A549 (cell line): ENCODE measurements around the gene VWA5B2. TPM values are rescaled to one million over a fixed set of nuclear protein-coding genes. Genes with fewer than 3 reads are reported as not detected.

Experiments
- ATAC-seq, 2 experiments: fragments of 200-7000 bp in 1 of 2; fragments of >200 bp in 1 of 2; cut with Nextera tagmentation in 1 of 2; cut with Tn5 transposase in 1 of 2; 3 replicates each; pipeline versions ENCODE4 v1.8.0 to v1.9.1; 2018 to 2020; ENCODE audit warnings: mild to moderate bottlenecking in 1 of 2, moderate library complexity in 1 of 2
- CTCF ChIA-PET: fragments of 300-600 bp; sonication (Branson Sonifier 250); formaldehyde crosslinking; extraction: SDS; loops from one replicate; lab custom pipeline; 2021; ENCODE audit warnings: antibody characterized with exemption, inconsistent platforms; lab: Yijun Ruan, JAX
- POLR2A ChIA-PET: fragments of 350-600 bp; formaldehyde crosslinking; extraction: SDS; loops from one replicate; lab custom pipeline; 2021; ENCODE audit warnings: antibody characterized with exemption, inconsistent platforms; lab: Yijun Ruan, JAX
- DNase-seq, 2 experiments: peaks; one replicate each; pipeline versions ENCODE4 v3.0.0 to v3.0.0-alpha.2; 2011 to 2016; ENCODE audit warnings: low read depth in 1 of 2, low spot score in 1 of 2
- FAIRE-seq: peaks from 2 replicates; lab custom pipeline; 2011; peaks lifted over from hg19 to GRCh38; lab: Jason Lieb, UNC
- H3K27ac ChIP-seq, 2 experiments: fragments of >200 bp; sonication (Bioruptor Twin); formaldehyde crosslinking; 3 replicates each; pipeline ENCODE4 v1.5.1; 2016 to 2017
- H3K4me1 ChIP-seq: fragments of >200 bp; sonication (Bioruptor Twin); formaldehyde crosslinking; 3 replicates; pipeline ENCODE4 v1.6.1; 2016
- H3K4me2 ChIP-seq: fragments of >200 bp; sonication (Bioruptor Twin); formaldehyde crosslinking; 3 replicates; pipeline ENCODE4 v1.6.1; 2016
- H3K4me3 ChIP-seq: fragments of >200 bp; sonication (Bioruptor Twin); formaldehyde crosslinking; 3 replicates; pipeline ENCODE4 v1.5.1; 2016
- H3K9me3 ChIP-seq: fragments of >200 bp; sonication (Bioruptor Twin); formaldehyde crosslinking; 3 replicates; pipeline ENCODE4 v1.6.1; 2016
- CBX2 ChIP-seq: fragments of 200-600 bp; sonication (generic); IDR thresholded peaks from 2 replicates; pipeline ENCODE4 v1.6.1; 2016; ENCODE audit warnings: low read depth, mild to moderate bottlenecking, borderline replicate concordance
- ESRRA ChIP-seq: fragments of 150-350 bp; IDR thresholded peaks from 2 replicates; pipeline ENCODE4 v1.6.1; 2014; ENCODE audit warnings: mild to moderate bottlenecking, low read length, borderline replicate concordance
- FOSB ChIP-seq: fragments of 250-450 bp; sonication (Bioruptor Pico); IDR thresholded peaks from 2 replicates; pipeline ENCODE4 v1.5.0; 2020; ENCODE audit warnings: mild to moderate bottlenecking, moderate library complexity
- FOXS1 ChIP-seq: fragments of 250-450 bp; sonication (Bioruptor Pico); IDR thresholded peaks from 2 replicates; pipeline ENCODE4 v1.5.0; 2020; ENCODE audit warnings: mild to moderate bottlenecking, moderate library complexity
- HDAC2 ChIP-seq: fragments of 200-600 bp; sonication (generic); IDR thresholded peaks from 2 replicates; pipeline ENCODE4 v1.6.1; 2016
- HMGXB4 ChIP-seq: fragments of 250-450 bp; sonication (Bioruptor Pico); IDR thresholded peaks from 2 replicates; pipeline ENCODE4 v1.5.0; 2021; ENCODE audit warnings: mild to moderate bottlenecking, moderate library complexity, borderline replicate concordance
- HOXA7 ChIP-seq: fragments of 250-450 bp; sonication (Bioruptor Pico); IDR thresholded peaks from 2 replicates; pipeline ENCODE4 v1.5.0; 2020; ENCODE audit warnings: mild to moderate bottlenecking, moderate library complexity
- HOXB13 ChIP-seq: fragments of 250-450 bp; sonication (Bioruptor Pico); IDR thresholded peaks from 2 replicates; pipeline ENCODE4 v1.5.0; 2020; ENCODE audit warnings: low read depth, mild to moderate bottlenecking, moderate library complexity
- HOXB5 ChIP-seq: fragments of 250-450 bp; sonication (Bioruptor Pico); IDR thresholded peaks from 2 replicates; pipeline ENCODE4 v1.5.0; 2020; ENCODE audit warnings: mild to moderate bottlenecking, moderate library complexity
- JUNB ChIP-seq: fragments of >200 bp; sonication (Bioruptor Twin); formaldehyde crosslinking; IDR thresholded peaks from 2 replicates; pipeline ENCODE4 v1.6.1; 2016
- KDM5A ChIP-seq: fragments of 200-600 bp; sonication (generic); IDR thresholded peaks from 2 replicates; pipeline ENCODE4 v1.6.1; 2016; ENCODE audit warnings: antibody characterized with exemption, mild to moderate bottlenecking
- MAX ChIP-seq: IDR thresholded peaks from 2 replicates; pipeline ENCODE4 v1.6.1; 2012
- PHF8 ChIP-seq: fragments of 200-600 bp; sonication (generic); IDR thresholded peaks from 2 replicates; pipeline ENCODE4 v1.6.1; 2016; ENCODE audit warnings: low read depth, mild to moderate bottlenecking, antibody characterized with exemption, moderate library complexity, borderline replicate concordance
- POLR2A ChIP-seq: IDR thresholded peaks from 2 replicates; pipeline ENCODE4 v1.6.1; 2012; ENCODE audit warnings: mild to moderate bottlenecking, low read length
- RAD21 ChIP-seq, 2 experiments: fragments of >200 bp in 1 of 2; sonication (Bioruptor Twin) in 1 of 2; formaldehyde crosslinking in 1 of 2; IDR thresholded peaks in 1 of 2; conservative IDR thresholded peaks in 1 of 2; 2 replicates in 1 of 2; 3 replicates in 1 of 2; pipeline ENCODE4 v1.6.1; 2012 to 2018; ENCODE audit warnings: inconsistent platforms in 1 of 2
- RARB ChIP-seq: fragments of 250-450 bp; sonication (Bioruptor Pico); IDR thresholded peaks from 2 replicates; pipeline ENCODE4 v1.8.0; 2021; ENCODE audit warnings: mild to moderate bottlenecking, moderate library complexity
- RNF2 ChIP-seq: fragments of 200-600 bp; sonication (generic); IDR thresholded peaks from 2 replicates; pipeline ENCODE4 v1.6.1; 2016; ENCODE audit warnings: low read depth, mild to moderate bottlenecking, antibody characterized with exemption, moderate library complexity, borderline replicate concordance
- USF2 ChIP-seq: fragments of 450-650 bp; IDR thresholded peaks from 2 replicates; pipeline ENCODE4 v1.6.1; 2014; ENCODE audit warnings: antibody characterized with exemption
- whole genome bisulfite sequencing: methylation state at CpG from one replicate; pipeline ENCODE4 v1.1.6; 2017; ENCODE audit errors: missing lambda C conversion rate; 5-methylcytosine and 5-hydroxymethylcytosine counted together
- polyA plus RNA-seq, 4 experiments: library from polyadenylated mRNA; depleted of rRNA in 3 of 4; stranded (reverse); fragments of >200 nt; fragmentation: RNase III in 1 of 4; extraction: RNeasy Plus Mini Kit Qiagen cat#74134 plus additional on column Dnase treatment in 1 of 4; gene quantifications; 2 replicates in 3 of 4; 3 replicates in 1 of 4; pipeline ENCODE4 v1.2.3, GENCODE V29; 2011 to 2017
- TF ChIP-seq, protein P1 (sequence below): fragments of 150-350 bp; IDR thresholded peaks from 2 replicates; pipeline ENCODE4 v1.6.1; 2014; ENCODE audit warnings: low read depth, mild to moderate bottlenecking, low read length
- TF ChIP-seq, protein P2 (sequence below): fragments of >200 bp; sonication (Bioruptor Twin); formaldehyde crosslinking; IDR thresholded peaks from 3 replicates; pipeline ENCODE4 v1.6.1; 2016
- TF ChIP-seq, protein P3 (sequence below): fragments of 200-600 bp; sonication (generic); IDR thresholded peaks from 2 replicates; pipeline ENCODE4 v1.6.1; 2016; ENCODE audit warnings: antibody characterized with exemption, mild to moderate bottlenecking, moderate library complexity
- TF ChIP-seq, protein P4 (sequence below): IDR thresholded peaks from 2 replicates; pipeline ENCODE4 v1.6.1; 2012

VWA5B2 gene
- polyA plus RNA-seq, 2 of the 4 experiments (the other 2 are of a cell fraction): 0.37 to 0.48 TPM

DNA sequence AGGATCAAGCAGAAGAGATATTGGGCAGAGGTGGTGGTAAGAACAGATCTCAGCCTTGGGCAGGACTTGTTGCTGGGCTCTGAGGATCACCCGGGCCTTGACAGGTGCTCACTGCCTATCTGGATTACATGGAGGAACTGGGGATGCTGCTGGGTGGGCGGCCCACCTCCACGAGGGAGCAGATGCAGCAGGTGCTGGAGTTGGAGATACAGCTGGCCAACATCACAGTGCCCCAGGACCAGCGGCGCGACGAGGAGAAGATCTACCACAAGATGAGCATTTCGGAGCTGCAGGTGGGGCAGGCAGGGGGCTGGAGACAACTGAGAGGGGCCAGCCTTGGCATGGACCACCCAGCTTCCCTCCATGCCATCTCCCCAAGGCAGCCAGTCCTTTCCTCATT is 54.3 kb downstream of the VWA5B2 start:
- no peak for FAIRE-seq
- TF ChIP-seq HOXA7: no peak
- TF ChIP-seq JUNB: no peak
- TF ChIP-seq RARB (CRISPR knock-in tag): no peak
- no peak for TF ChIP-seq POLR2A
- TF ChIP-seq FOSB (CRISPR knock-in tag): no peak
- no peak for TF ChIP-seq HOXB5
- TF ChIP-seq, protein P1, sequence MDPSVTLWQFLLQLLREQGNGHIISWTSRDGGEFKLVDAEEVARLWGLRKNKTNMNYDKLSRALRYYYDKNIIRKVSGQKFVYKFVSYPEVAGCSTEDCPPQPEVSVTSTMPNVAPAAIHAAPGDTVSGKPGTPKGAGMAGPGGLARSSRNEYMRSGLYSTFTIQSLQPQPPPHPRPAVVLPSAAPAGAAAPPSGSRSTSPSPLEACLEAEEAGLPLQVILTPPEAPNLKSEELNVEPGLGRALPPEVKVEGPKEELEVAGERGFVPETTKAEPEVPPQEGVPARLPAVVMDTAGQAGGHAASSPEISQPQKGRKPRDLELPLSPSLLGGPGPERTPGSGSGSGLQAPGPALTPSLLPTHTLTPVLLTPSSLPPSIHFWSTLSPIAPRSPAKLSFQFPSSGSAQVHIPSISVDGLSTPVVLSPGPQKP: no peak
- TF ChIP-seq HDAC2: no peak
- TF ChIP-seq FOXS1 (CRISPR knock-in tag): no peak
- TF ChIP-seq, protein P2, sequence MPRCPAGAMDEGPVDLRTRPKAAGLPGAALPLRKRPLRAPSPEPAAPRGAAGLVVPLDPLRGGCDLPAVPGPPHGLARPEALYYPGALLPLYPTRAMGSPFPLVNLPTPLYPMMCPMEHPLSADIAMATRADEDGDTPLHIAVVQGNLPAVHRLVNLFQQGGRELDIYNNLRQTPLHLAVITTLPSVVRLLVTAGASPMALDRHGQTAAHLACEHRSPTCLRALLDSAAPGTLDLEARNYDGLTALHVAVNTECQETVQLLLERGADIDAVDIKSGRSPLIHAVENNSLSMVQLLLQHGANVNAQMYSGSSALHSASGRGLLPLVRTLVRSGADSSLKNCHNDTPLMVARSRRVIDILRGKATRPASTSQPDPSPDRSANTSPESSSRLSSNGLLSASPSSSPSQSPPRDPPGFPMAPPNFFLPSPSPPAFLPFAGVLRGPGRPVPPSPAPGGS: no peak
- TF ChIP-seq, protein P3, sequence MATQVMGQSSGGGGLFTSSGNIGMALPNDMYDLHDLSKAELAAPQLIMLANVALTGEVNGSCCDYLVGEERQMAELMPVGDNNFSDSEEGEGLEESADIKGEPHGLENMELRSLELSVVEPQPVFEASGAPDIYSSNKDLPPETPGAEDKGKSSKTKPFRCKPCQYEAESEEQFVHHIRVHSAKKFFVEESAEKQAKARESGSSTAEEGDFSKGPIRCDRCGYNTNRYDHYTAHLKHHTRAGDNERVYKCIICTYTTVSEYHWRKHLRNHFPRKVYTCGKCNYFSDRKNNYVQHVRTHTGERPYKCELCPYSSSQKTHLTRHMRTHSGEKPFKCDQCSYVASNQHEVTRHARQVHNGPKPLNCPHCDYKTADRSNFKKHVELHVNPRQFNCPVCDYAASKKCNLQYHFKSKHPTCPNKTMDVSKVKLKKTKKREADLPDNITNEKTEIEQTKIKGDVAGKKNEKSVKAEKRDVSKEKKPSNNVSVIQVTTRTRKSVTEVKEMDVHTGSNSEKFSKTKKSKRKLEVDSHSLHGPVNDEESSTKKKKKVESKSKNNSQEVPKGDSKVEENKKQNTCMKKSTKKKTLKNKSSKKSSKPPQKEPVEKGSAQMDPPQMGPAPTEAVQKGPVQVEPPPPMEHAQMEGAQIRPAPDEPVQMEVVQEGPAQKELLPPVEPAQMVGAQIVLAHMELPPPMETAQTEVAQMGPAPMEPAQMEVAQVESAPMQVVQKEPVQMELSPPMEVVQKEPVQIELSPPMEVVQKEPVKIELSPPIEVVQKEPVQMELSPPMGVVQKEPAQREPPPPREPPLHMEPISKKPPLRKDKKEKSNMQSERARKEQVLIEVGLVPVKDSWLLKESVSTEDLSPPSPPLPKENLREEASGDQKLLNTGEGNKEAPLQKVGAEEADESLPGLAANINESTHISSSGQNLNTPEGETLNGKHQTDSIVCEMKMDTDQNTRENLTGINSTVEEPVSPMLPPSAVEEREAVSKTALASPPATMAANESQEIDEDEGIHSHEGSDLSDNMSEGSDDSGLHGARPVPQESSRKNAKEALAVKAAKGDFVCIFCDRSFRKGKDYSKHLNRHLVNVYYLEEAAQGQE: no peak
- no peak for TF ChIP-seq HOXB13
- TF ChIP-seq, all 56 proteins: peak for 0
- no peaks in the 10 kb centered on the region for H3K9me3 ChIP-seq
- H3K4me3 ChIP-seq: no peak overlapping the region
- no peaks in the 10 kb centered on the region for H3K4me1 ChIP-seq
- ATAC-seq (no peak), DNase-seq (no peak)
- H3K4me2 ChIP-seq: no peak overlapping the region
- POLR2A ChIA-PET: no interaction called here
- no peak overlapping the region for H3K27ac ChIP-seq
- CTCF ChIA-PET: interaction anchor here (0.7 to 4.5 kb wide), 6 partner anchors 22 to 930 kb away, joined by 3 to 24 read pairs (median 5); partner anchors contain the start of gene VWA5B2
- 72% methylated on average over 8 of the region's 8 CpGs for WGBS

DNA sequence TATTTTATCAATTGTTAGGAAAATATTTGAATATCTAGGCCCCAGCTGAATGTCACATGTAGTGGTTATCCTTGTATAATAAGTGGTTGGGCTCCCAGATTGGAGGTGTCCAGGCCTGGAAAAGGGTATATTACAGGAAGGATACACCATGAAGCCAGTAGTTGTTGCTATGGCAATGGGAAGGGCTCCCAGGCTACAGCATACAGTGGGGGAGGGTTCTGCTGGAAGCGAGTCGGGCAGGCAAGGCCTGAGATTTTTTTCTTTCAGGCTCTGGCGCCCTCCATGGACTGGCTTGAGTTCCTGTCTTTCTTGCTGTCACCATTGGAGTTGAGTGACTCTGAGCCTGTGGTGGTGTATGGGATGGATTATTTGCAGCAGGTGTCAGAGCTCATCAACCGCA is 55.3 kb downstream of the VWA5B2 start:
- 4% methylated on average over 4 of the region's 4 CpGs for WGBS
- peak; percentile 79 to 86 for ATAC-seq
- Histone ChIP-seq H3K9me3 (no peaks in the 10 kb centered on the region), H3K27ac (no peak overlapping the region), H3K4me3 (no peak overlapping the region), H3K4me1 (no peaks in the 10 kb centered on the region), H3K4me2 (no peak overlapping the region)
- DNase-seq: peak; percentile 71 to 78
- POLR2A ChIA-PET: no interaction called here
- CTCF ChIA-PET: interaction anchor here (0.6 to 4.5 kb wide), 11 partner anchors 10 to 399 kb away, joined by 3 to 24 read pairs (median 3); partner anchors contain the start of genes EEF1AKMT4 and VWA5B2
- FAIRE-seq: no peak
- no peak for TF ChIP-seq KDM5A
- no peak for TF ChIP-seq HMGXB4 (CRISPR knock-in tag)
- TF ChIP-seq, protein P1: no peak
- no peak for TF ChIP-seq CBX2
- no peak for TF ChIP-seq MAX
- TF ChIP-seq RNF2: no peak
- TF ChIP-seq PHF8: no peak
- TF ChIP-seq, protein P2: no peak
- TF ChIP-seq, protein P4, sequence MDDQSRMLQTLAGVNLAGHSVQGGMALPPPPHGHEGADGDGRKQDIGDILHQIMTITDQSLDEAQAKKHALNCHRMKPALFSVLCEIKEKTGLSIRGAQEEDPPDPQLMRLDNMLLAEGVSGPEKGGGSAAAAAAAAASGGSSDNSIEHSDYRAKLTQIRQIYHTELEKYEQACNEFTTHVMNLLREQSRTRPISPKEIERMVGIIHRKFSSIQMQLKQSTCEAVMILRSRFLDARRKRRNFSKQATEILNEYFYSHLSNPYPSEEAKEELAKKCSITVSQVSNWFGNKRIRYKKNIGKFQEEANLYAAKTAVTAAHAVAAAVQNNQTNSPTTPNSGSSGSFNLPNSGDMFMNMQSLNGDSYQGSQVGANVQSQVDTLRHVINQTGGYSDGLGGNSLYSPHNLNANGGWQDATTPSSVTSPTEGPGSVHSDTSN: no peak
- no peak for TF ChIP-seq POLR2A
- TF ChIP-seq RAD21 (conservative IDR thresholded peaks at IDR 0.05 in 1 of 2, IDR thresholded peaks at IDR 0.05 in 1 of 2): peak; percentile 39 to 67; a peak in 4 of 5 replicates
- no peak for TF ChIP-seq ESRRA
- TF ChIP-seq USF2: no peak
